Measurements from ENCODE around the gene OR6C76. TPM values are rescaled to one million over a fixed set of nuclear protein-coding genes. Genes with fewer than 3 reads are reported as not detected.
"Not testable (repeated sequence)": the region's sequence is repeated elsewhere in the genome, so short reads cannot be mapped to it uniquely, and the experiment has no call there.

OR6C76 gene
- total RNA-seq, 1 donor from 2014 or later, result not detected

GRCh38 chr12:55420307-55420962, 5.6 kb upstream of the OR6C76 start:
- no peaks in the 10 kb centered on the region for H3K27me3 Mint-ChIP-seq (ENCODE audit: unreplicated experiment)
- DNase-seq, result no peak
- H3K4me1 Mint-ChIP-seq (ENCODE audit: low read depth, unreplicated experiment), result no peaks in the 10 kb centered on the region
- H3K36me3 Mint-ChIP-seq (ENCODE audit: unreplicated experiment), result no peaks in the 10 kb centered on the region
- no peak overlapping the region for H3K27ac Mint-ChIP-seq (ENCODE audit: unreplicated experiment)
- no peak for TF ChIP-seq CTCF (IDR thresholded peaks at IDR 0.05; ENCODE audit: partially characterized antibody, unreplicated experiment)
- no peaks in the 10 kb centered on the region for H3K9me3 Mint-ChIP-seq (ENCODE audit: unreplicated experiment)
- H3K4me3 Mint-ChIP-seq (ENCODE audit: unreplicated experiment), result no peak overlapping the region

GRCh38 chr12:55428331-55429243, 2.5 kb downstream of the OR6C76 start:
- Mint-ChIP-seq H3K36me3 (ENCODE audit: unreplicated experiment) (no peaks in the 10 kb centered on the region), H3K27ac (ENCODE audit: unreplicated experiment) (no peak overlapping the region), H3K9me3 (ENCODE audit: unreplicated experiment) (no peaks in the 10 kb centered on the region), H3K27me3 (ENCODE audit: unreplicated experiment) (no peaks in the 10 kb centered on the region), H3K4me1 (ENCODE audit: low read depth, unreplicated experiment) (no peaks in the 10 kb centered on the region), H3K4me3 (ENCODE audit: unreplicated experiment) (no peak overlapping the region)
- no peak for TF ChIP-seq CTCF (IDR thresholded peaks at IDR 0.05; ENCODE audit: partially characterized antibody, unreplicated experiment)
- no peak for DNase-seq

- not testable (repeated sequence) for H3K27me3 Mint-ChIP-seq (ENCODE audit: unreplicated experiment); DNase-seq; H3K27ac Mint-ChIP-seq (ENCODE audit: unreplicated experiment); H3K4me3 Mint-ChIP-seq (ENCODE audit: unreplicated experiment); H3K36me3 Mint-ChIP-seq (ENCODE audit: unreplicated experiment); H3K9me3 Mint-ChIP-seq (ENCODE audit: unreplicated experiment); H3K4me1 Mint-ChIP-seq (ENCODE audit: low read depth, unreplicated experiment)
Measured at GRCh38 chr12:55441233-55441632, 15.2 kb downstream of the OR6C76 start.

GRCh38 chr12:55443776-55444175, 17.7 kb downstream of the OR6C76 start, which contains the start of gene OR6C2:
Gene OR6C2 (plus strand): TSS chr12:55444076. CDS start chr12:55452214, 8,138 bp downstream.
- Mint-ChIP-seq H3K4me3 (ENCODE audit: unreplicated experiment) (peak within 1 kb of the TSS; percentile 17), H3K9me3 (ENCODE audit: unreplicated experiment) (peaks cover 4% of the 10 kb centered on the region), H3K4me1 (ENCODE audit: low read depth, unreplicated experiment) (peaks cover 9% of the 10 kb centered on the region), H3K36me3 (ENCODE audit: unreplicated experiment) (peaks cover 3% of the 10 kb centered on the region), H3K27ac (ENCODE audit: unreplicated experiment) (peak within 1 kb of the TSS; percentile 71), H3K27me3 (ENCODE audit: unreplicated experiment) (peaks cover 3% of the 10 kb centered on the region)
- no peak for DNase-seq
- no peak for TF ChIP-seq CTCF (IDR thresholded peaks at IDR 0.05; ENCODE audit: partially characterized antibody, unreplicated experiment)

- no peak overlapping the region for H3K4me3 Mint-ChIP-seq (ENCODE audit: unreplicated experiment)
- peaks cover 4% of the 10 kb centered on the region for H3K9me3 Mint-ChIP-seq (ENCODE audit: unreplicated experiment)
- peak overlapping the region; percentile 71 for H3K27ac Mint-ChIP-seq (ENCODE audit: unreplicated experiment)
- no peak for DNase-seq
- H3K27me3 Mint-ChIP-seq (ENCODE audit: unreplicated experiment), result peaks cover 3% of the 10 kb centered on the region
- TF ChIP-seq CTCF (IDR thresholded peaks at IDR 0.05; ENCODE audit: partially characterized antibody, unreplicated experiment), result no peak
- peaks cover 9% of the 10 kb centered on the region for H3K4me1 Mint-ChIP-seq (ENCODE audit: low read depth, unreplicated experiment)
- H3K36me3 Mint-ChIP-seq (ENCODE audit: unreplicated experiment), result peaks cover 3% of the 10 kb centered on the region
Measured at GRCh38 chr12:55445357-55445756, 19.3 kb downstream of the OR6C76 start.
